Retina (tissue), 1 donor: ENCODE results near the gene CEP131.

Source experiments
- DNase-seq: peaks from one replicate; pipeline ENCODE4 v3.0.0-alpha.2; 2016

Gene CEP131

GRCh38 chr17:81222906-81223761, at the start of gene CEP131:
CEP131 (minus strand) TSS chr17:81222965; CDS start chr17:81220056, 2,909 bp downstream.
- DNase-seq = peak; percentile 96

GRCh38 chr17:81271226-81271625, 48.5 kb upstream of the CEP131 start:
- DNase-seq = no peak

GRCh38 chr17:81270279-81270678, 47.5 kb upstream of the CEP131 start:
- DNase-seq = no peak

- no peak for DNase-seq
These were observed 44.8 kb upstream of the CEP131 start for GRCh38 chr17:81267390-81268067.

GRCh38 chr17:81265576-81265975, 42.8 kb upstream of the CEP131 start:
- no peak for DNase-seq

- no peak for DNase-seq
These were observed 41.9 kb upstream of the CEP131 start for GRCh38 chr17:81264640-81265039.

- DNase-seq = no peak
These were observed 40.8 kb upstream of the CEP131 start for GRCh38 chr17:81263371-81264181.

- no peak for DNase-seq
These were observed 39.0 kb upstream of the CEP131 start for GRCh38 chr17:81261582-81262336.

- DNase-seq = no peak
These were observed 38.3 kb upstream of the CEP131 start for GRCh38 chr17:81261096-81261495.

GRCh38 chr17:81260641-81261040, 37.9 kb upstream of the CEP131 start:
- DNase-seq = no peak

GRCh38 chr17:81260171-81260570, 37.4 kb upstream of the CEP131 start:
- DNase-seq = no peak

GRCh38 chr17:81259058-81259605, 36.4 kb upstream of the CEP131 start:
- DNase-seq = no peak

GRCh38 chr17:81258292-81258691, 35.5 kb upstream of the CEP131 start:
- DNase-seq = no peak

GRCh38 chr17:81257533-81257932, 34.8 kb upstream of the CEP131 start:
- DNase-seq = no peak

- DNase-seq = no peak
These were observed 33.9 kb upstream of the CEP131 start for GRCh38 chr17:81256616-81257015.

GRCh38 chr17:81254955-81255717, 32.4 kb upstream of the CEP131 start:
- peak; percentile 84 for DNase-seq

GRCh38 chr17:81253358-81254131, 30.8 kb upstream of the CEP131 start:
- peak; percentile 80 for DNase-seq

- DNase-seq = peak; percentile 32
These were observed 30.2 kb upstream of the CEP131 start for GRCh38 chr17:81252987-81253329.

- DNase-seq = peak; percentile 56
These were observed 29.7 kb upstream of the CEP131 start for GRCh38 chr17:81252326-81252986.

- DNase-seq = peak; percentile 34
These were observed 29.0 kb upstream of the CEP131 start for GRCh38 chr17:81251709-81252301.
